Panc1 (cell line): ENCODE data around the gene GMCL2. TPM values are rescaled to one million over a fixed set of nuclear protein-coding genes. Genes with fewer than 3 reads are reported as not detected.

ENCODE experiments used
- ATAC-seq: fragments of 200-7000 bp; cut with Tn5 transposase; 2 replicates; pipeline ENCODE4 v1.9.1; 2020; ENCODE audit warnings: mild to moderate bottlenecking, moderate library complexity
- BruUV-seq: library from RNA; stranded (reverse); fragments of 400-500 nt; replicated peaks from 2 replicates; lab custom pipeline; 2021; lab: Mats Ljungman, UMichigan
- CTCF ChIA-PET: fragments of 300-600 bp; sonication (Branson Sonifier 250); formaldehyde crosslinking; loops from one replicate; lab custom pipeline; 2022; ENCODE audit warnings: antibody characterized with exemption; lab: Charles Lee
- POLR2A ChIA-PET: fragments of 300-600 bp; sonication (Branson Sonifier 250); formaldehyde crosslinking; loops from one replicate; lab custom pipeline; 2022; ENCODE audit warnings: antibody characterized with exemption; lab: Charles Lee
- DNase-seq: peaks from one replicate; pipeline ENCODE4 v3.0.0-alpha.2; 2010; ENCODE audit warnings: low read depth, low spot score
- H3K27ac ChIP-seq: 2 replicates; pipeline ENCODE4 v1.5.1; 2011; ENCODE audit warnings: mild to moderate bottlenecking, low read length, inconsistent platforms
- H3K27me3 ChIP-seq: fragments of 200-500 bp; sonication (Bioruptor generic); 2 replicates; pipeline ENCODE4 v1.6.0; 2014; ENCODE audit warnings: low read length, inconsistent platforms; ENCODE audit not compliant: control insufficient read depth, insufficient read depth
- H3K36me3 ChIP-seq: fragments of 200-500 bp; sonication (Bioruptor generic); 2 replicates; pipeline ENCODE4 v1.5.1; 2014; ENCODE audit warnings: inconsistent platforms, mild to moderate bottlenecking, low read length, moderate library complexity; ENCODE audit not compliant: control insufficient read depth, insufficient read depth
- H3K4me1 ChIP-seq: 2 replicates; pipeline ENCODE4 v1.5.1; 2011; ENCODE audit warnings: inconsistent platforms, mild to moderate bottlenecking, low read length, moderate library complexity; ENCODE audit not compliant: control insufficient read depth, insufficient read depth
- H3K4me3 ChIP-seq, 2 experiments: 2 replicates each; pipeline ENCODE4 v1.5.1; 2011 to 2012; ENCODE audit warnings: low read depth in 2 of 2, low read length in 2 of 2, mild to moderate bottlenecking in 2 of 2, inconsistent platforms in 1 of 2, moderate library complexity in 1 of 2
- H3K9me3 ChIP-seq: fragments of 200-500 bp; sonication (Bioruptor generic); 2 replicates; pipeline ENCODE4 v1.5.1; 2014; ENCODE audit warnings: low read depth, mild to moderate bottlenecking, inconsistent platforms, low read length, moderate library complexity; ENCODE audit not compliant: control insufficient read depth, insufficient read depth
- CTCF ChIP-seq: fragments of 450-650 bp; IDR thresholded peaks from 2 replicates; pipeline ENCODE4 v1.5.1; 2017; ENCODE audit warnings: mild to moderate bottlenecking
- POLR2AphosphoS5 ChIP-seq: IDR thresholded peaks from 2 replicates; pipeline ENCODE4 v1.6.1; 2012; ENCODE audit warnings: mild to moderate bottlenecking, low read depth, low read length, moderate library complexity
- REST ChIP-seq, 2 experiments: IDR thresholded peaks; 2 replicates each; pipeline ENCODE4 v1.6.1; 2011 to 2012; ENCODE audit warnings: low read depth in 2 of 2, control low read depth in 1 of 2, low read length in 1 of 2, mild to moderate bottlenecking in 1 of 2, moderate library complexity in 1 of 2; ENCODE audit not compliant: insufficient read depth in 1 of 2
- SIN3A ChIP-seq: IDR thresholded peaks from 2 replicates; pipeline ENCODE4 v1.6.1; 2012; ENCODE audit warnings: low read depth, mild to moderate bottlenecking, low read length, moderate library complexity, borderline replicate concordance; ENCODE audit not compliant: insufficient read depth
- TCF7L2 ChIP-seq: IDR thresholded peaks from 2 replicates; pipeline ENCODE4 v1.6.1; 2011; ENCODE audit warnings: mild to moderate bottlenecking, low read depth, low read length, inconsistent platforms
- in situ Hi-C: cut with HindIII; loops from 2 replicates; pipeline ENCODE4 v1.10.0; 2016; ENCODE audit warnings: low sequenced_read_pairs, low pct_unique_long_range_greater_than_20kb
- intact Hi-C: fragments of 100-400 bp; cut with micrococcal nuclease; formaldehyde crosslinking; loops from one replicate; pipeline ENCODE4 v1.10.0; 2022; ENCODE audit not compliant: unreplicated experiment
- total RNA-seq: library from RNA; stranded (reverse); gene quantifications from one replicate; pipeline ENCODE4 v1.2.1, GENCODE V29; 2021; ENCODE audit not compliant: unreplicated experiment

Gene GMCL2
- total RNA-seq, 1 experiment from 2014 or later, result not detected

DNA sequence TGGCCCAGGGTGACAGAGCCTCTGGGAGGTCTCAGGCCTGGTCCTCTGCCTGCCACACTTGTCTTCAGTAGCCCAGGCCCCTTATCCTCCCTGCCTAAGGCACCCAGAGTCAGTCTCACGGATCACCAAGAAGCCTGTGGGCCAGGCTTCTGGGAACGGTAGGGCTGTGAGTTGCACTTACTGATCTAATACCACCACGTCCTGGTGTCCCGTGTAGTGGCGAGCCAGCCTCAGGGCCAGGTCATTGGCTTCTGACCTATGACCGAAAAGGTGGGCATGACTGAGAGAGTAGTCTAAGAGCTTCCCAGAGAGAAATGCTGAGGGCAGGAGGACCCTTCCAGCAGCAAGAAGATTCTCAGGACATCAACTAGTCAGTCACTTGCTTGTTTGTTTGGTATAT, 38.0 kb upstream of the GMCL2 start:
- TF ChIP-seq CTCF, result no peak
- POLR2A ChIA-PET, result no interaction called here
- no TSS peak for BruUV-seq
- intact Hi-C loops (no loop called here), in situ Hi-C loops (no loop called here)
- Histone ChIP-seq H3K27ac (no peak overlapping the region), H3K9me3 (no peaks in the 10 kb centered on the region), H3K4me3 (no peak overlapping the region), H3K27me3 (no peaks in the 10 kb centered on the region), H3K4me1 (no peaks in the 10 kb centered on the region), H3K36me3 (no peaks in the 10 kb centered on the region)
- ATAC-seq, result no peak
- CTCF ChIA-PET, result no interaction called here
- no peak for DNase-seq

DNA sequence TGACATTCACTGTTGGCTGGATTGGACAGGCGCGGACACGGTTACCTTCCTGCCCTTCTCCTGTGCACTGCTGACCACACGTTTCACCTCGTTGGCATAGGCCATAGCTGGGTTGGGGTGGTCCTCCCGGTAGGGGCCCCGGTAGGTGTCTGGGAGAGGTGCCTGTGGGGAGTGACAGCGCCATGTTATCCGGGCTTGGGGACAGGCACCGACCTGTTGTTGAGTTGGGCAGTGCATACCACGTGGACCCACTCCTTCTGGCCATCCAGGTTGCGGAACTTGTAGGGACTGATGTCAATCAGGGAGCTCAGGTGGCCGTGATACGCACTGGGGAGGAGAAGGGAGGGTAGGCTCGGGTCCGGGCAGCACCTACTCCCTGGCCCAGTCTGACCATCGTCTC, 37.2 kb upstream of the GMCL2 start:
- in situ Hi-C loops, result no loop called here
- no TSS peak for BruUV-seq
- intact Hi-C loops, result no loop called here

More for the DNA sequence above, 37.2 kb upstream of the GMCL2 start:
- Histone ChIP-seq H3K4me3 (no peak overlapping the region), H3K9me3 (no peaks in the 10 kb centered on the region), H3K27me3 (no peaks in the 10 kb centered on the region), H3K36me3 (no peaks in the 10 kb centered on the region), H3K4me1 (no peaks in the 10 kb centered on the region), H3K27ac (no peak overlapping the region)
- ChIA-PET CTCF (no interaction called here), POLR2A (no interaction called here)
- DNase-seq (no peak), ATAC-seq (no peak)
- TF ChIP-seq CTCF (no peak), REST (IDR thresholded peaks at IDR 0.05; ENCODE audit: insufficient read depth in 1 of 2, low read depth in 2 of 2, low read length in 1 of 2) (no peak), TCF7L2 (no peak), POLR2AphosphoS5 (no peak), SIN3A (no peak)
